Parathyroid adenoma (tissue), 2 donors: ENCODE data around the gene CDH13.

Experiments used
- H2AFZ ChIP-seq: fragments of 300-600 bp; sonication (generic); one replicate; pipeline ENCODE4 v1.7.0; 2017; ENCODE audit warnings: antibody characterized with exemption, mild to moderate bottlenecking
- H3K27ac ChIP-seq: fragments of 300-600 bp; sonication (generic); one replicate; pipeline ENCODE4 v1.7.0; 2017
- H3K27me3 ChIP-seq: fragments of 300-600 bp; sonication (generic); one replicate; pipeline ENCODE4 v1.7.0; 2017; ENCODE audit warnings: low read length; ENCODE audit not compliant: control insufficient read depth, insufficient read depth
- H3K36me3 ChIP-seq: fragments of 300-600 bp; sonication (generic); one replicate; pipeline ENCODE4 v1.7.0; 2017; ENCODE audit warnings: low read length; ENCODE audit not compliant: control insufficient read depth, insufficient read depth
- H3K4me1 ChIP-seq: fragments of 300-600 bp; sonication (generic); one replicate; pipeline ENCODE4 v1.7.0; 2017; ENCODE audit warnings: control low read depth
- H3K4me2 ChIP-seq: fragments of 300-600 bp; sonication (generic); one replicate; pipeline ENCODE4 v1.7.0; 2017; ENCODE audit warnings: low read length
- H3K4me3 ChIP-seq: fragments of 300-600 bp; sonication (generic); one replicate; pipeline ENCODE4 v1.7.0; 2017; ENCODE audit warnings: low read depth, low read length
- H3K79me2 ChIP-seq: fragments of 300-600 bp; sonication (generic); one replicate; pipeline ENCODE4 v1.7.0; 2017; ENCODE audit warnings: control low read depth
- H3K9ac ChIP-seq: fragments of 300-600 bp; sonication (generic); one replicate; pipeline ENCODE4 v1.7.0; 2017; ENCODE audit warnings: mild to moderate bottlenecking
- H3K9me3 ChIP-seq: fragments of 300-600 bp; sonication (generic); one replicate; pipeline ENCODE4 v1.7.0; 2017; ENCODE audit warnings: low read length; ENCODE audit not compliant: control insufficient read depth
- CTCF ChIP-seq: fragments of 300-600 bp; sonication (generic); IDR thresholded peaks from one replicate; pipeline ENCODE4 v1.7.0; 2017; ENCODE audit warnings: antibody characterized with exemption, mild to moderate bottlenecking
- donor health status: primary hyperparathyroidism.

Gene CDH13

GRCh38 chr16:83475108-83475507, 848.3 kb downstream of the CDH13 start:
- Histone ChIP-seq H3K27me3 (no peaks in the 10 kb centered on the region), H3K9ac (no peak overlapping the region), H3K36me3 (no peaks in the 10 kb centered on the region), H3K4me2 (no peak overlapping the region), H3K27ac (no peak overlapping the region), H3K4me1 (no peaks in the 10 kb centered on the region), H3K9me3 (no peaks in the 10 kb centered on the region), H3K4me3 (no peak overlapping the region), H3K79me2 (no peaks in the 10 kb centered on the region), H2AFZ (no peak overlapping the region)
- no peak for TF ChIP-seq CTCF

GRCh38 chr16:83481589-83481988, 854.8 kb downstream of the CDH13 start:
- Histone ChIP-seq H3K27ac (no peak overlapping the region), H3K4me1 (no peaks in the 10 kb centered on the region), H3K79me2 (no peaks in the 10 kb centered on the region), H3K27me3 (no peaks in the 10 kb centered on the region), H3K4me3 (no peak overlapping the region), H3K9ac (no peak overlapping the region), H3K9me3 (no peaks in the 10 kb centered on the region), H3K36me3 (no peaks in the 10 kb centered on the region), H2AFZ (no peak overlapping the region), H3K4me2 (no peak overlapping the region)
- no peak for TF ChIP-seq CTCF

GRCh38 chr16:83482545-83483162, 855.9 kb downstream of the CDH13 start:
- H3K27ac ChIP-seq: no peak overlapping the region
- no peaks in the 10 kb centered on the region for H3K79me2 ChIP-seq
- H3K4me2 ChIP-seq: no peak overlapping the region
- no peak overlapping the region for H3K9ac ChIP-seq
- H3K4me1 ChIP-seq: no peaks in the 10 kb centered on the region
- H3K36me3 ChIP-seq: no peaks in the 10 kb centered on the region
- H3K9me3 ChIP-seq: no peaks in the 10 kb centered on the region
- H2AFZ ChIP-seq: no peak overlapping the region
- H3K27me3 ChIP-seq: no peaks in the 10 kb centered on the region
- H3K4me3 ChIP-seq: no peak overlapping the region
- no peak for TF ChIP-seq CTCF

GRCh38 chr16:83490073-83490472, 863.3 kb downstream of the CDH13 start:
- H3K79me2 ChIP-seq: no peaks in the 10 kb centered on the region
- H3K27me3 ChIP-seq: no peaks in the 10 kb centered on the region
- H3K4me1 ChIP-seq: no peaks in the 10 kb centered on the region
- no peak overlapping the region for H3K9ac ChIP-seq
- no peaks in the 10 kb centered on the region for H3K36me3 ChIP-seq
- H3K9me3 ChIP-seq: no peaks in the 10 kb centered on the region
- no peak overlapping the region for H3K4me2 ChIP-seq
- no peak overlapping the region for H2AFZ ChIP-seq
- no peak for TF ChIP-seq CTCF
- no peak overlapping the region for H3K27ac ChIP-seq
- no peak overlapping the region for H3K4me3 ChIP-seq

- Histone ChIP-seq H3K4me3 (no peak overlapping the region), H3K4me1 (no peaks in the 10 kb centered on the region), H3K36me3 (no peaks in the 10 kb centered on the region), H3K4me2 (no peak overlapping the region), H3K27ac (no peak overlapping the region), H3K79me2 (no peaks in the 10 kb centered on the region), H3K9ac (no peak overlapping the region), H3K9me3 (no peaks in the 10 kb centered on the region), H2AFZ (no peak overlapping the region), H3K27me3 (no peaks in the 10 kb centered on the region)
- TF ChIP-seq CTCF: no peak
Observed at GRCh38 chr16:83494459-83494858, 867.7 kb downstream of the CDH13 start.
